CD4-positive, alpha-beta T cell (primary cell): ENCODE results near the gene GPRC5D. TPM values are rescaled to one million over a fixed set of nuclear protein-coding genes. Genes with fewer than 3 reads are reported as not detected.

Source experiments
- ATAC-seq: fragments of 200-7000 bp; cut with Tn5 transposase; one replicate; pipeline ENCODE4 v1.10.0; 2022; ENCODE audit warnings: mild to moderate bottlenecking; ENCODE audit not compliant: poor library complexity
- CTCF ChIA-PET: fragments of 350-600 bp; sonication (Branson Sonifier 250); formaldehyde crosslinking; loops from one replicate; lab custom pipeline; 2021; ENCODE audit warnings: antibody characterized with exemption, inconsistent platforms; lab: Charles Lee
- POLR2A ChIA-PET: fragments of 350-600 bp; sonication (Branson Sonifier 250); formaldehyde crosslinking; loops from one replicate; lab custom pipeline; 2021; ENCODE audit warnings: antibody characterized with exemption, inconsistent platforms; lab: Charles Lee
- DNase-seq, 14 experiments: peaks; one replicate each; pipeline ENCODE4 v3.0.0-alpha.2; 2013 to 2020; ENCODE audit warnings: mixed read lengths in 2 of 14
- H3K27ac ChIP-seq, 2 donors: one replicate each; pipeline versions ENCODE4 v1.5.1 to v1.7.0; 2013; ENCODE audit warnings: low read length in 2 of 2, low read depth in 1 of 2, mild to moderate bottlenecking in 1 of 2
- H3K27me3 ChIP-seq, 2 experiments: 1 replicate in 1 of 2; 2 replicates in 1 of 2; pipeline versions ENCODE4 v1.6.1 to v1.7.0; 2013; ENCODE audit warnings: low read length in 2 of 2, control low read depth in 1 of 2, mild to moderate bottlenecking in 1 of 2, moderate library complexity in 1 of 2; ENCODE audit not compliant: insufficient read depth in 2 of 2, control insufficient read depth in 1 of 2
- H3K36me3 ChIP-seq: one replicate; pipeline ENCODE4 v1.6.1; 2013; ENCODE audit warnings: low read length, control low read depth; ENCODE audit not compliant: insufficient read depth
- H3K4me1 ChIP-seq: one replicate; pipeline ENCODE4 v1.6.1; 2013; ENCODE audit warnings: low read length, control low read depth; ENCODE audit not compliant: insufficient read depth
- H3K4me3 ChIP-seq: one replicate; pipeline ENCODE4 v1.5.1; 2013; ENCODE audit warnings: mild to moderate bottlenecking, low read length, moderate library complexity
- H3K9me3 ChIP-seq, 2 experiments: 1 replicate in 1 of 2; 2 replicates in 1 of 2; pipeline versions ENCODE4 v1.6.1 to v1.7.0; 2013; ENCODE audit warnings: low read length in 2 of 2, mild to moderate bottlenecking in 2 of 2, control low read depth in 1 of 2, moderate library complexity in 1 of 2; ENCODE audit not compliant: control insufficient read depth in 1 of 2, insufficient read depth in 1 of 2
- H3K27ac Mint-ChIP-seq: one replicate; pipeline ENCODE4 v1.8.0; 2020; ENCODE audit warnings: mixed read lengths
- H3K27me3 Mint-ChIP-seq: one replicate; pipeline ENCODE4 v1.8.0; 2021; ENCODE audit warnings: mixed read lengths
- H3K36me3 Mint-ChIP-seq: one replicate; pipeline ENCODE4 v1.8.0; 2021; ENCODE audit warnings: low read depth, mixed read lengths
- H3K4me1 Mint-ChIP-seq: one replicate; pipeline ENCODE4 v1.8.0; 2021; ENCODE audit warnings: low read depth, mixed read lengths
- H3K4me3 Mint-ChIP-seq: one replicate; pipeline ENCODE4 v1.8.0; 2020; ENCODE audit warnings: mild to moderate bottlenecking, mixed read lengths
- H3K9me3 Mint-ChIP-seq: one replicate; pipeline ENCODE4 v1.8.0; 2020; ENCODE audit warnings: mixed read lengths
- intact Hi-C, 2 experiments: fragments of 100-400 bp; cut with DNase I in 1 of 2; cut with micrococcal nuclease in 1 of 2; formaldehyde crosslinking; loops; one replicate each; pipeline versions ENCODE4 v1.15.1 to v1.9.0; 2023 to 2025; cut with DNase I, micrococcal nuclease
- total RNA-seq, 174 experiments: library from RNA in 2 of 174; stranded (reverse) in 2 of 174; gene quantifications; one replicate each; pipeline ENCODE4 v1.2.3 and lab custom pipeline; 2021 to 2026
- TF ChIP-seq, protein P1 (sequence below): fragments of 200-600 bp; IDR thresholded peaks from one replicate; pipeline ENCODE4 v1.8.0; 2022; ENCODE audit warnings: antibody characterized with exemption, mild to moderate bottlenecking

GPRC5D gene
- total RNA-seq, 2 experiments from 2014 or later = not detected

GRCh38 chr12:12922191-12922616, 29.8 kb downstream of the GPRC5D start:
- no peaks in the 10 kb centered on the region for H3K9me3 Mint-ChIP-seq
- no peaks in the 10 kb centered on the region for H3K4me1 Mint-ChIP-seq
- Histone ChIP-seq H3K27me3 (peaks cover 0 to 3% of the 10 kb centered on the region in 2 experiments), H3K9me3 (no peaks in the 10 kb centered on the region), H3K4me3 (no peak overlapping the region), H3K36me3 (no peaks in the 10 kb centered on the region), H3K27ac (no peak overlapping the region), H3K4me1 (no peaks in the 10 kb centered on the region)
- no peak overlapping the region for H3K27ac Mint-ChIP-seq
- ATAC-seq (no peak), DNase-seq (no peak)
- ChIA-PET POLR2A (no interaction called here), CTCF (no interaction called here)
- H3K36me3 Mint-ChIP-seq = no peaks in the 10 kb centered on the region
- intact Hi-C loops = no loop called here
- TF ChIP-seq, protein P1, sequence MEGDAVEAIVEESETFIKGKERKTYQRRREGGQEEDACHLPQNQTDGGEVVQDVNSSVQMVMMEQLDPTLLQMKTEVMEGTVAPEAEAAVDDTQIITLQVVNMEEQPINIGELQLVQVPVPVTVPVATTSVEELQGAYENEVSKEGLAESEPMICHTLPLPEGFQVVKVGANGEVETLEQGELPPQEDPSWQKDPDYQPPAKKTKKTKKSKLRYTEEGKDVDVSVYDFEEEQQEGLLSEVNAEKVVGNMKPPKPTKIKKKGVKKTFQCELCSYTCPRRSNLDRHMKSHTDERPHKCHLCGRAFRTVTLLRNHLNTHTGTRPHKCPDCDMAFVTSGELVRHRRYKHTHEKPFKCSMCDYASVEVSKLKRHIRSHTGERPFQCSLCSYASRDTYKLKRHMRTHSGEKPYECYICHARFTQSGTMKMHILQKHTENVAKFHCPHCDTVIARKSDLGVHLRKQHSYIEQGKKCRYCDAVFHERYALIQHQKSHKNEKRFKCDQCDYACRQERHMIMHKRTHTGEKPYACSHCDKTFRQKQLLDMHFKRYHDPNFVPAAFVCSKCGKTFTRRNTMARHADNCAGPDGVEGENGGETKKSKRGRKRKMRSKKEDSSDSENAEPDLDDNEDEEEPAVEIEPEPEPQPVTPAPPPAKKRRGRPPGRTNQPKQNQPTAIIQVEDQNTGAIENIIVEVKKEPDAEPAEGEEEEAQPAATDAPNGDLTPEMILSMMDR = no peak
- H3K27me3 Mint-ChIP-seq = peaks cover 5% of the 10 kb centered on the region
- no peak overlapping the region for H3K4me3 Mint-ChIP-seq

DNA sequence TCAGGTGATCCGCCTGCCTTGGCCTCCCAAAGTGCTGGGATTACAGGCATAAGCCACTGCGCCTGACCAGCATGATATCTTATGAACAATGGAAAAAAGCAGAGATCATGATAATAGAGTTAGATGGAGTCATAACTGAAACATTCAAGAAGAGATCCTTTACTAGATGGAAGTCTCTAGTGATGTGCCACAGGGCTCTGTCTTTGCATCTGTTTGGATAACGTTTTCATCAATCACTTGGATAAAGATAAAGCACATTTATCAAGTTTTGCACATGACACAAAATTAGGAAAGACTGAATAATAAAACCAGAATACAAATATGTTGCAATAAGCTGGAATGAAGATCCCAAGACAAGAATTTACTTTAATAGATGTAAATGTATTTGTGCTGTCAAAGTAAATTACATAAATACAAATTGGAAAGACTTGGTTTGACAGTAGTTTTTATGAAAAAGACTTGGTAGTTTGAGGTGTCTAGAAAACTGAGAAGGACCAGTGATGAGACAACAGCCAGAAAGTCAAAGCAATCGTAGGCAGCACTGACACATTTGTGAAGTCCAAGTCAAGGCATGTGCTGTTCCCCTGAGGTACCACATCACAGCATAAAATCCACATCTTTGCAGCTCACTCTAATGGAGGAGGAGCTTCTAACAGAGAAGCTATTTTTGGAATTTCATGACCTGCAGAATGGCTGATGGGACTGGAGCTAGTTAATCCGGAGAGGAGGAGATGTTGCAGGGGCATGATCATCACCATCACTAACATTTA, 32.1 kb downstream of the GPRC5D start:
- Histone ChIP-seq H3K4me1 (peaks cover 7% of the 10 kb centered on the region), H3K27me3 (peaks cover 0 to 4% of the 10 kb centered on the region in 2 experiments), H3K4me3 (no peak overlapping the region), H3K27ac (no peak overlapping the region), H3K9me3 (no peaks in the 10 kb centered on the region), H3K36me3 (no peaks in the 10 kb centered on the region)
- CTCF ChIA-PET = interaction anchor here (0.5 kb wide), 1 partner anchor 130 kb away, joined by 3 read pairs; no protein-coding TSS in a partner anchor
- intact Hi-C loops = loop anchor here in 1 of 2 experiments (5.0 kb wide), 1 partner anchor 742 kb away; no protein-coding TSS in a partner anchor
- Mint-ChIP-seq H3K36me3 (no peaks in the 10 kb centered on the region), H3K9me3 (no peaks in the 10 kb centered on the region), H3K4me3 (no peak overlapping the region), H3K27ac (no peak overlapping the region), H3K4me1 (peaks cover 7% of the 10 kb centered on the region), H3K27me3 (peaks cover 12% of the 10 kb centered on the region)
- ATAC-seq (no peak), DNase-seq (no peak)
- POLR2A ChIA-PET = interaction anchor here (0.6 kb wide), 1 partner anchor 1161 kb away, joined by 3 read pairs; no protein-coding TSS in a partner anchor
- TF ChIP-seq, protein P1 = no peak

DNA sequence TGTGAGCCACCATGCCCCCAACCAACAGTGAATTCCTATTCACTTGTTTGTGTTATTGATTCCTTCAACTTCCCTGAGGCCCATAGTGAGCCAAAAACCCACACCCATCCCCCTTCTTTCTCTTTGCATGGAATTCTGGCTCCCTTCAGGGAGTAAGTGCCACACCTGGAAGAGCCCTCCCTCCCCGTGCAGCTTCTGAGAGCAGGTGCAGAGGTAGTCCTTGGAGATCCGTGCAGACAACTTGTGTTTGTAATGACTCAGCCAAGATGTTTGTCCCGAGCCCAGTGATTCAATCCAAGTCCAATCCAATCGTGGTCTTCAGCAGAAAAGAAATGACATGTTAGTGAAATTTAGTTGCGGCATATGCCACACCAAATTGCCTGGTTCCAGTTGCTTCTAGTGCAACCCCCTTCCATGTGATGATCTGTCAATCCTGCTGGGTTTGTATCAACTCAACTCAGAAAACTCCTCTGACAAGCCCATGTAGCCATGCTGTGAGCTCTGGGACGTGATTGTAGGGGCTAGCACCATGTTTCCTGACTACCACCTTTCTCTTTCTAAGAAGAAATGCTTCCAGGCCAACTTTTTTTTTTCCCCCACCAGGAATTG, 33.1 kb downstream of the GPRC5D start:
- H3K4me3 Mint-ChIP-seq = no peak overlapping the region
- no peak overlapping the region for H3K4me3 ChIP-seq
- peaks cover 7% of the 10 kb centered on the region for H3K4me1 ChIP-seq
- intact Hi-C loops = loop anchor here in 1 of 2 experiments (5.0 kb wide), 1 partner anchor 743 kb away; no protein-coding TSS in a partner anchor
- H3K27me3 ChIP-seq = peaks cover 0 to 4% of the 10 kb centered on the region in 2 experiments
- H3K36me3 ChIP-seq = no peaks in the 10 kb centered on the region
- H3K27me3 Mint-ChIP-seq = peaks cover 12% of the 10 kb centered on the region
- no peak for ATAC-seq
- POLR2A ChIA-PET = interaction anchor here (0.8 kb wide), 1 partner anchor 293 kb away, joined by 3 read pairs; no protein-coding TSS in a partner anchor
- H3K9me3 Mint-ChIP-seq = no peaks in the 10 kb centered on the region
- CTCF ChIA-PET = no interaction called here
- no peak overlapping the region for H3K27ac ChIP-seq
- H3K9me3 ChIP-seq = no peaks in the 10 kb centered on the region
- peaks cover 7% of the 10 kb centered on the region for H3K4me1 Mint-ChIP-seq
- H3K36me3 Mint-ChIP-seq = no peaks in the 10 kb centered on the region
- no peak overlapping the region for H3K27ac Mint-ChIP-seq
- TF ChIP-seq, protein P1 = no peak
- DNase-seq = no peak
